NB4 (cell line): ENCODE measurements around the gene CHCHD1.

Source experiments
- POLR2A ChIP-seq: IDR thresholded peaks from 2 replicates; pipeline ENCODE4 v1.6.1; 2011; ENCODE audit warnings: mild to moderate bottlenecking; ENCODE audit not compliant: insufficient read length; ENCODE audit errors: extremely low read depth
- TF ChIP-seq, protein P1 (sequence below): IDR thresholded peaks from one replicate; pipeline ENCODE4 v1.5.1; 2012; ENCODE audit warnings: low read depth, low read length

DNA sequence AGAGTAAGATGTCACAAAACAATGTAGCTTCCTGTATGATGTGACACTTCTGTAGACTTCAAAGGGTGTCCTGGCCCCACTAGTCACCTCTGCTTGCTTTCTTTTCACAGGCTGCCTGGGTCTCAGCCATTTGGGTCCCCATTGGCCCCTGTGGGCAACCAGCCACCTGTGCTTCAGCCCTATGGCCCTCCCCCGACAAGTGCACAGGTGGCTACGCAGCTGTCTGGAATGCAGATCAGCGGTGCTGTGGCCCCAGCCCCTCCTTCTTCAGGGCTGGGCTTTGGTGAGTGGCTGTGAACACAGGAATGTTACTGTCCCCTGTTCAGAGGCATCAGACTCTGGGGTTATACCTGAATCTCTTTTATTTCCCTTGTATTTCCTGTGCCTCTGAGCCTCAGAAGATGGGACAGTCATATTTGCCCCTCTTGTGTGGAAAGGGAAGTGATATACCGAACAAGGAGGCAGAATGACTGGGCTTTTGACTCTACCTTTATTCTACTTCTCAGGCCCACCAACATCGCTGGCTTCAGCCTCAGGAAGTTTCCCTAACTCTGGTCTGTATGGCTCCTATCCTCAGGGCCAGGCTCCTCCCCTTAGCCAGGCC lies 22.2 kb upstream of the CHCHD1 start:
- no peak for TF ChIP-seq POLR2A
- TF ChIP-seq, protein P1, sequence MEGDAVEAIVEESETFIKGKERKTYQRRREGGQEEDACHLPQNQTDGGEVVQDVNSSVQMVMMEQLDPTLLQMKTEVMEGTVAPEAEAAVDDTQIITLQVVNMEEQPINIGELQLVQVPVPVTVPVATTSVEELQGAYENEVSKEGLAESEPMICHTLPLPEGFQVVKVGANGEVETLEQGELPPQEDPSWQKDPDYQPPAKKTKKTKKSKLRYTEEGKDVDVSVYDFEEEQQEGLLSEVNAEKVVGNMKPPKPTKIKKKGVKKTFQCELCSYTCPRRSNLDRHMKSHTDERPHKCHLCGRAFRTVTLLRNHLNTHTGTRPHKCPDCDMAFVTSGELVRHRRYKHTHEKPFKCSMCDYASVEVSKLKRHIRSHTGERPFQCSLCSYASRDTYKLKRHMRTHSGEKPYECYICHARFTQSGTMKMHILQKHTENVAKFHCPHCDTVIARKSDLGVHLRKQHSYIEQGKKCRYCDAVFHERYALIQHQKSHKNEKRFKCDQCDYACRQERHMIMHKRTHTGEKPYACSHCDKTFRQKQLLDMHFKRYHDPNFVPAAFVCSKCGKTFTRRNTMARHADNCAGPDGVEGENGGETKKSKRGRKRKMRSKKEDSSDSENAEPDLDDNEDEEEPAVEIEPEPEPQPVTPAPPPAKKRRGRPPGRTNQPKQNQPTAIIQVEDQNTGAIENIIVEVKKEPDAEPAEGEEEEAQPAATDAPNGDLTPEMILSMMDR, result no peak
